H1 (cell line): ENCODE measurements around the gene LRFN3. TPM values are rescaled to one million over a fixed set of nuclear protein-coding genes. Genes with fewer than 3 reads are reported as not detected.

Experiments used
- CTCF ChIA-PET: fragments of 300-600 bp; sonication (Branson Sonifier 250); formaldehyde crosslinking; loops from one replicate; lab custom pipeline; 2021; ENCODE audit not compliant: partially characterized antibody; lab: Charles Lee
- POLR2A ChIA-PET: fragments of 300-600 bp; sonication (Branson Sonifier 250); formaldehyde crosslinking; loops from one replicate; lab custom pipeline; 2021; ENCODE audit warnings: inconsistent platforms; ENCODE audit not compliant: partially characterized antibody; lab: Charles Lee
- DNase-seq, 2 experiments: peaks; one replicate each; pipeline versions ENCODE4 v3.0.0 to v3.0.0-alpha.2; 2010 to 2022; ENCODE audit warnings: low spot score in 2 of 2, low read depth in 1 of 2, mixed read lengths in 1 of 2
- FAIRE-seq: peaks from 2 replicates; lab custom pipeline; 2011; peaks lifted over from hg19 to GRCh38; lab: Jason Lieb, UNC
- H2AFZ ChIP-seq: 2 replicates; pipeline ENCODE4 v1.8.1; 2012; ENCODE audit warnings: low read length, inconsistent platforms
- H2AK5ac ChIP-seq: 2 replicates; pipeline ENCODE4 v1.6.1; 2013; ENCODE audit warnings: low read depth, low read length
- H2BK120ac ChIP-seq: replicated peaks from 2 replicates; pipeline ENCODE3; 2013; ENCODE audit warnings: low read depth, low read length, inconsistent platforms
- H2BK12ac ChIP-seq: 2 replicates; pipeline ENCODE4 v1.6.1; 2013; ENCODE audit warnings: low read depth, low read length
- H2BK15ac ChIP-seq: 2 replicates; pipeline ENCODE4 v1.6.1; 2013; ENCODE audit warnings: low read length
- H2BK20ac ChIP-seq: 2 replicates; pipeline ENCODE4 v1.6.1; 2013; ENCODE audit warnings: low read length
- H2BK5ac ChIP-seq: 2 replicates; pipeline ENCODE4 v1.6.1; 2013; ENCODE audit warnings: low read depth, low read length
- H3K14ac ChIP-seq: 2 replicates; pipeline ENCODE4 v1.6.1; 2013; ENCODE audit warnings: inconsistent platforms; ENCODE audit not compliant: insufficient read length
- H3K18ac ChIP-seq: 2 replicates; pipeline ENCODE4 v1.6.1; 2013; ENCODE audit warnings: low read length; ENCODE audit errors: extremely low read depth
- H3K23ac ChIP-seq: 2 replicates; pipeline ENCODE4 v1.6.1; 2013; ENCODE audit warnings: inconsistent platforms; ENCODE audit not compliant: insufficient read length
- H3K23me2 ChIP-seq: 2 replicates; pipeline ENCODE4 v1.6.1; 2013; ENCODE audit warnings: low read depth, low read length
- H3K27ac ChIP-seq: 2 replicates; pipeline ENCODE4 v1.6.1; 2011; ENCODE audit warnings: low read depth, low read length, inconsistent platforms
- H3K27me3 ChIP-seq, 4 experiments: replicated peaks in 1 of 4; 1 replicate in 1 of 4; 2 replicates in 3 of 4; pipeline versions ENCODE4 v1.6.1 to v1.8.1; 2011 to 2013; ENCODE audit warnings: low read length in 3 of 4, mild to moderate bottlenecking in 3 of 4, inconsistent platforms in 2 of 4, mixed read lengths in 2 of 4, moderate library complexity in 1 of 4; ENCODE audit not compliant: control insufficient read depth in 3 of 4, insufficient read depth in 3 of 4; ENCODE audit errors: extremely low read depth in 1 of 4
- H3K36me3 ChIP-seq, 4 experiments: 2 replicates each; pipeline versions ENCODE4 v1.6.1 to v1.8.1; 2011 to 2013; ENCODE audit warnings: mild to moderate bottlenecking in 4 of 4, low read length in 3 of 4, moderate library complexity in 2 of 4, control low read depth in 1 of 4, inconsistent platforms in 1 of 4; ENCODE audit not compliant: insufficient read depth in 4 of 4, control insufficient read depth in 2 of 4
- H3K4ac ChIP-seq: replicated peaks from 2 replicates; pipeline ENCODE3; 2013; ENCODE audit warnings: low read length, low read depth, mixed read lengths, inconsistent platforms; ENCODE audit not compliant: insufficient read length
- H3K4me1 ChIP-seq, 4 experiments: replicated peaks in 1 of 4; 1 replicate in 1 of 4; 2 replicates in 3 of 4; pipeline versions ENCODE4 v1.6.1 to v1.8.1; 2011 to 2013; ENCODE audit warnings: low read length in 3 of 4, inconsistent platforms in 2 of 4, mixed read lengths in 1 of 4; ENCODE audit not compliant: insufficient read depth in 4 of 4, control insufficient read depth in 3 of 4
- H3K4me2 ChIP-seq, 2 experiments: 2 replicates each; pipeline versions ENCODE4 v1.6.1 to v1.8.1; 2011 to 2013; ENCODE audit warnings: low read depth in 2 of 2, low read length in 2 of 2, control low read depth in 1 of 2, inconsistent platforms in 1 of 2, mild to moderate bottlenecking in 1 of 2; ENCODE audit not compliant: insufficient read depth in 1 of 2
- H3K4me3 ChIP-seq, 4 experiments: fragments of 200-600, 300-600 bp in 1 of 4; sonication (generic), shearing (Covaris generic), sonication (Bioruptor Twin) in 1 of 4; 2 replicates each; pipeline versions ENCODE4 v1.5.1 to v1.8.1; 2011 to 2016; ENCODE audit warnings: low read length in 4 of 4, low read depth in 3 of 4, control low read depth in 2 of 4, inconsistent platforms in 2 of 4, mild to moderate bottlenecking in 2 of 4, mixed read lengths in 1 of 4, moderate library complexity in 1 of 4; ENCODE audit not compliant: insufficient read depth in 2 of 4; ENCODE audit errors: extremely low read depth in 1 of 4
- H3K56ac ChIP-seq: replicated peaks from 2 replicates; pipeline ENCODE3; 2013; ENCODE audit warnings: low read depth, mild to moderate bottlenecking, mixed read lengths, low read length, inconsistent platforms; ENCODE audit not compliant: insufficient read length
- H3K79me1 ChIP-seq: 2 replicates; pipeline ENCODE4 v1.6.1; 2013; ENCODE audit warnings: low read depth, low read length, control low read depth
- H3K79me2 ChIP-seq, 2 experiments: 2 replicates each; pipeline versions ENCODE4 v1.6.1 to v1.8.1; 2012 to 2013; ENCODE audit warnings: low read length in 2 of 2, mild to moderate bottlenecking in 2 of 2, inconsistent platforms in 1 of 2; ENCODE audit not compliant: insufficient read depth in 2 of 2, control insufficient read depth in 1 of 2
- H3K9ac ChIP-seq, 4 experiments: replicated peaks in 1 of 4; 1 replicate in 1 of 4; 2 replicates in 3 of 4; pipeline versions ENCODE4 v1.6.1 to v1.8.1; 2011 to 2013; ENCODE audit warnings: low read depth in 3 of 4, low read length in 3 of 4, control low read depth in 2 of 4, mild to moderate bottlenecking in 2 of 4, moderate library complexity in 2 of 4, inconsistent platforms in 1 of 4; ENCODE audit errors: extremely low read depth in 1 of 4
- H3K9me3 ChIP-seq, 2 experiments: 2 replicates each; pipeline versions ENCODE4 v1.6.1 to v1.8.1; 2012 to 2013; ENCODE audit warnings: mild to moderate bottlenecking in 2 of 2, moderate library complexity in 2 of 2, control low read depth in 1 of 2, inconsistent platforms in 1 of 2, low read depth in 1 of 2, low read length in 1 of 2, mixed read lengths in 1 of 2; ENCODE audit not compliant: insufficient read depth in 2 of 2
- H4K20me1 ChIP-seq, 2 experiments: replicated peaks in 1 of 2; 2 replicates each; pipeline versions ENCODE3 to v1.8.1; 2011 to 2013; ENCODE audit warnings: inconsistent platforms in 2 of 2, low read length in 2 of 2, mild to moderate bottlenecking in 1 of 2; ENCODE audit not compliant: insufficient read depth in 2 of 2, control insufficient read depth in 1 of 2
- H4K5ac ChIP-seq: 2 replicates; pipeline ENCODE4 v1.6.1; 2013; ENCODE audit warnings: low read length, low read depth, mixed read lengths, inconsistent platforms; ENCODE audit not compliant: insufficient read length
- H4K8ac ChIP-seq: 2 replicates; pipeline ENCODE4 v1.8.0; 2013; ENCODE audit warnings: mild to moderate bottlenecking, moderate library complexity, low read length, inconsistent platforms; ENCODE audit not compliant: insufficient read depth; ENCODE audit errors: extremely low read depth
- H4K91ac ChIP-seq: replicated peaks from 2 replicates; pipeline ENCODE3; 2013; ENCODE audit warnings: low read length, mixed read lengths, inconsistent platforms; ENCODE audit not compliant: insufficient read length
- BCL11A ChIP-seq, 2 experiments: IDR thresholded peaks; one replicate each; pipeline ENCODE4 v1.6.1; 2011; ENCODE audit warnings: low read depth in 2 of 2, low read length in 2 of 2, mild to moderate bottlenecking in 2 of 2
- CBX8 ChIP-seq: fragments of 300-800, 300-1000 bp; sonication (generic); IDR thresholded peaks from 2 replicates; pipeline ENCODE4 v1.7.1; 2016; ENCODE audit warnings: low read depth, low read length, borderline replicate concordance
- GABPA ChIP-seq: IDR thresholded peaks from 2 replicates; pipeline ENCODE4 v1.6.1; 2011; ENCODE audit warnings: mild to moderate bottlenecking, low read length, moderate library complexity, borderline replicate concordance; ENCODE audit not compliant: insufficient read depth
- JUN ChIP-seq: IDR thresholded peaks from 2 replicates; pipeline ENCODE4 v1.6.1; 2011; ENCODE audit warnings: low read depth, mild to moderate bottlenecking, improper control_type of control experiment, low read length
- MAFK ChIP-seq: IDR thresholded peaks from 2 replicates; pipeline ENCODE4 v1.6.1; 2012; ENCODE audit warnings: low read depth, mild to moderate bottlenecking, improper control_type of control experiment, low read length
- RAD21 ChIP-seq, 2 experiments: IDR thresholded peaks in 1 of 2; conservative IDR thresholded peaks in 1 of 2; 2 replicates each; pipeline ENCODE4 v1.6.1; 2011; ENCODE audit warnings: low read depth in 2 of 2, low read length in 2 of 2, improper control_type of control experiment in 1 of 2, inconsistent platforms in 1 of 2, mild to moderate bottlenecking in 1 of 2, moderate library complexity in 1 of 2
- RBBP5 ChIP-seq: IDR thresholded peaks from 2 replicates; pipeline ENCODE4 v1.7.1; 2012; ENCODE audit warnings: low read depth, mild to moderate bottlenecking, inconsistent platforms, low read length, moderate library complexity, borderline replicate concordance
- RFX5 ChIP-seq: IDR thresholded peaks from 2 replicates; pipeline ENCODE4 v1.6.1; 2011; ENCODE audit warnings: low read depth, low read length, improper control_type of control experiment, borderline replicate concordance
- RXRA ChIP-seq: IDR thresholded peaks from 2 replicates; pipeline ENCODE4 v1.6.1; 2011; ENCODE audit warnings: low read depth, mild to moderate bottlenecking, low read length, moderate library complexity; ENCODE audit not compliant: insufficient read depth
- SUZ12 ChIP-seq: fragments of 200-600 bp; sonication (generic); IDR thresholded peaks from 2 replicates; pipeline ENCODE4 v1.6.1; 2012; ENCODE audit warnings: mild to moderate bottlenecking, inconsistent platforms, low read length, moderate library complexity, mixed read lengths
- YY1 ChIP-seq: IDR thresholded peaks from 2 replicates; pipeline ENCODE4 v1.6.1; 2011; ENCODE audit warnings: low read depth, mild to moderate bottlenecking, low read length
- ZNF274 ChIP-seq: IDR thresholded peaks from 2 replicates; pipeline ENCODE4 v1.7.0; 2012; ENCODE audit warnings: low read length, borderline replicate concordance; ENCODE audit errors: extremely low read depth
- WGBS, 2 experiments: shearing (Covaris generic) in 1 of 2; methylation state at CpG; one replicate each; pipeline versions ENCODE4 v1.1.6 to v1.1.7; 2013 to 2015; ENCODE audit warnings: low lambda C conversion rate in 2 of 2, mixed read lengths in 2 of 2, inconsistent platforms in 1 of 2, low coverage in 1 of 2, missing lambda C conversion rate in 1 of 2; ENCODE audit not compliant: insufficient replicate concordance in 2 of 2, insufficient coverage in 1 of 2, insufficient read length in 1 of 2; ENCODE audit errors: extremely low coverage in 1 of 2, missing lambda C conversion rate in 1 of 2; 5-methylcytosine and 5-hydroxymethylcytosine counted together
- polyA plus RNA-seq, 7 experiments: library from polyadenylated mRNA; depleted of rRNA in 3 of 7; stranded (reverse) in 5 of 7; unstranded in 2 of 7; fragments of >200 nt in 5 of 7; fragments of 200-250 nt in 2 of 7; gene quantifications; 1 replicate in 5 of 7; 2 replicates in 1 of 7; 4 replicates in 1 of 7; pipeline versions ENCODE4 v1.2.1 to v1.2.3, GENCODE V29; 2011 to 2013; ENCODE audit warnings: missing spikeins in 2 of 7, mixed read lengths in 2 of 7
- total RNA-seq: library from RNA; stranded (reverse); fragmentation: NEBNext Ultra II Directional; extraction: Animal tissue kit (Norgen Biotek cat#: 25700); gene quantifications from 2 replicates; pipeline ENCODE4 v1.2.1, GENCODE V29; 2021
- TF ChIP-seq, protein P1 (sequence below): IDR thresholded peaks from 2 replicates; pipeline ENCODE4 v1.6.1; 2012; ENCODE audit warnings: inconsistent platforms

LRFN3 gene
- total and polyA plus RNA-seq, 2 of the 8 experiments (the other 6 are each of a cell fraction or from before 2014, with no cell fraction given): 4.6 to 16.8 TPM

DNA sequence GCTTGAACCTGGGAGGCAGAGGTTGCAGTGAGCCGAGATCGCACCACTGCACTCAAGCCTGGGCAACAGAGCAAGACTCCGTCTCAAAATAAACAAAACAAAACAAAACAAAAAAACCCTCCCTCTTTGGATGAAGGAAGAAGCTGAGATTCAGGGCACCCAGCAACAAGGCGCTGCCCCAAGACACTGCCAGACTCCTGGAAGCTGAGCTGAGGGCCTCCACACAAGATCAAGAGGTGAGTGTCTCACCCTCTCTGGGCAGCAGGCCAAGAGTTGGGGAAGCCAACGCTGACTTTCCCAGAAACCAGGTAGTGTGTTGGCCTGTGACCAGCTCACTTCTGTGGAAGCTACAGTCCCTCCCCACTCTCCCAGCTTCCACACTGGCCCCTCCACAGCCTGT, 24.4 kb upstream of the LRFN3 start:
- DNase-seq: no peak
- no peaks in the 10 kb centered on the region for H3K23me2 ChIP-seq
- H2AFZ ChIP-seq: no peak overlapping the region
- no peak overlapping the region for H4K91ac ChIP-seq
- H3K79me2 ChIP-seq: no peaks in the 10 kb centered on the region
- H3K56ac ChIP-seq: no peak overlapping the region
- H3K27me3 ChIP-seq: no peaks in the 10 kb centered on the region
- ChIA-PET CTCF (interaction anchor here (0.6 to 2.0 kb wide), 10 partner anchors 10 to 142 kb away, joined by 3 to 11 read pairs (median 4); partner anchors contain the start of gene THAP8), POLR2A (no interaction called here)
- no peak overlapping the region for H2BK20ac ChIP-seq
- peaks cover 0 to 17% (median 7%) of the 10 kb centered on the region in 4 experiments; a peak in 4 of 7 replicates for H3K4me1 ChIP-seq
- no peak overlapping the region for H3K9ac ChIP-seq
- H3K4me2 ChIP-seq: no peak overlapping the region
- WGBS, 2 experiments: 88% methylated on average over 5 of the region's 5 CpGs; no CpG with 5 or more reads in 1 of the 2 experiments
- H3K9me3 ChIP-seq: no peaks in the 10 kb centered on the region
- no peak overlapping the region for H3K18ac ChIP-seq
- TF ChIP-seq GABPA (no peak), SUZ12 (no peak), ZNF274 (no peak), CBX8 (no peak), JUN (no peak), RAD21 (IDR thresholded peaks at IDR 0.05 in 1 of 2, conservative IDR thresholded peaks at IDR 0.05 in 1 of 2; ENCODE audit: low read depth in 2 of 2, low read length in 2 of 2) (no peak), MAFK (no peak), RFX5 (no peak), YY1 (no peak), RXRA (no peak), BCL11A (IDR thresholded peaks at IDR 0.05; ENCODE audit: low read depth in 2 of 2, low read length in 2 of 2) (no peak), RBBP5 (no peak)
- TF ChIP-seq, protein P1, sequence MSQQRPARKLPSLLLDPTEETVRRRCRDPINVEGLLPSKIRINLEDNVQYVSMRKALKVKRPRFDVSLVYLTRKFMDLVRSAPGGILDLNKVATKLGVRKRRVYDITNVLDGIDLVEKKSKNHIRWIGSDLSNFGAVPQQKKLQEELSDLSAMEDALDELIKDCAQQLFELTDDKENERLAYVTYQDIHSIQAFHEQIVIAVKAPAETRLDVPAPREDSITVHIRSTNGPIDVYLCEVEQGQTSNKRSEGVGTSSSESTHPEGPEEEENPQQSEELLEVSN: no peak
- TF ChIP-seq, all 59 proteins: peak for 0
- H4K8ac ChIP-seq: no peak overlapping the region
- H4K20me1 ChIP-seq: no peaks in the 10 kb centered on the region
- H2BK15ac ChIP-seq: no peak overlapping the region
- no peak overlapping the region for H3K4ac ChIP-seq
- H3K23ac ChIP-seq: no peak overlapping the region
- no peak overlapping the region for H3K4me3 ChIP-seq
- no peak overlapping the region for H3K14ac ChIP-seq
- H4K5ac ChIP-seq: no peak overlapping the region
- H3K79me1 ChIP-seq: no peaks in the 10 kb centered on the region
- no peak overlapping the region for H2BK120ac ChIP-seq
- H3K27ac ChIP-seq: no peak overlapping the region
- H3K36me3 ChIP-seq: no peaks in the 10 kb centered on the region
- FAIRE-seq: no peak
- H2BK5ac ChIP-seq: no peak overlapping the region
- H2AK5ac ChIP-seq: no peak overlapping the region
- no peak overlapping the region for H2BK12ac ChIP-seq
